HG03571 (cell line): ENCODE results near the gene PPP4R2.
"Not testable (repeated sequence)": the region's sequence is repeated elsewhere in the genome, so short reads cannot be mapped to it uniquely, and the experiment has no call there.

ENCODE experiments used
- ATAC-seq: cut with Tn5 transposase; IDR thresholded peaks from one replicate; pipeline ENCODE4 v1.9.1; 2021; ENCODE audit not compliant: unreplicated experiment

The PPP4R2 gene

GRCh38 chr3:72976281-72976741, 20.3 kb upstream of the PPP4R2 start:
- ATAC-seq: no peak

DNA sequence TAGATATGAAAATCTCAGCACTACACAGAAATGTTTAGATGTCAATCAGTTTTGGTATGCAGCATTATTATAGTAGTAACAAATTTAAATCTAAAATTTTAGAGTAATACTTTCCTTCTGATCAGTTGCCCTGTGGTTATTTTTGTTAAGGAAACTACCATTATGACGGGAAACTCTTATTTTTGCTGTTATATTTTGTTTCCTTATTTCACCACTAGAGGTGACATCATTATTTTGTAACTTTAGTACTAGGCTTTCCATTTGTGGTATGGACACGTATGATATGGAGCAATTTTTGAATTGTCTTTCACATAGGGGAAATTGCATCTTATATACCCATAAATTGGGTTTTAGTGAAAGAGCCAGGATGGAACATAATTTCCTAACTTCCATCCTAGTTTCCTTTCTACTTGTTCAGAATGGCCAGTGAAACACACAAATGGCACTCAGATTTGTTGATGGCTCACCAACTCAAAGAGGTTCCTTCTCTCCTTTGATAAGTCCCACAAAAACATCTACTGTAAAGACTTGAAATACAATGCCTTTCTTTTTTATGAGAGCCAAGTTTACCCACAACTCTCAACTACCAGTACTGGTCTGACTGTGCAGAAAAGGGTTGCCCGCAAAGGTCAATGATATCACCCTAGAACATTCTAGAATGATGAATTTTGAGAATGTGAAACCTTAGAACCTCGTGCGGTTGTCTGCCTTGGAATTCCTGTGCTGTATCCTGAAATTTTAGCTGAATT, 19.4 kb upstream of the PPP4R2 start:
- no peak for ATAC-seq

GRCh38 chr3:72982609-72983366, 13.8 kb upstream of the PPP4R2 start:
- ATAC-seq: no peak

DNA sequence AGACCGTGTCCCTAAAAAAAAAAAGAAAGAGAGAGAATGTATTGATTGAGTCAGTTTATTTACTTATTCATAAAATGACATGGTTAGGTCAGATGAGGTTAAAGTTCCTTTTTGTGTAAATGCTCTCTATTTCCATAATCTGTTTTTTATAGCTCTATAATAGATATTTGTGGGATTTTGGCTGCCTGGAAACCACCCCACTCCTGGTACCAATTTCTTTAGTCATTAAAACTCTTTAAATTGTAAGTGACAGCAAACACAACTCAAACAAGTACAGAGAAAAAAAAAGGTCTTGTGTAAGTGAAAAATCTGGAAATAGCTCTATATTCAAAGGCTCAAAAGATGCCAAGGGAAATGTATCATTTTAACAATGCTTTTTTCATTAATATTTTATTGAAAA, 11.0 kb upstream of the PPP4R2 start:
- no peak for ATAC-seq

- ATAC-seq: no peak
These were observed 5.8 kb upstream of the PPP4R2 start for GRCh38 chr3:72990701-72991395.

GRCh38 chr3:72991522-72991921, 5.1 kb upstream of the PPP4R2 start:
- no peak for ATAC-seq

DNA sequence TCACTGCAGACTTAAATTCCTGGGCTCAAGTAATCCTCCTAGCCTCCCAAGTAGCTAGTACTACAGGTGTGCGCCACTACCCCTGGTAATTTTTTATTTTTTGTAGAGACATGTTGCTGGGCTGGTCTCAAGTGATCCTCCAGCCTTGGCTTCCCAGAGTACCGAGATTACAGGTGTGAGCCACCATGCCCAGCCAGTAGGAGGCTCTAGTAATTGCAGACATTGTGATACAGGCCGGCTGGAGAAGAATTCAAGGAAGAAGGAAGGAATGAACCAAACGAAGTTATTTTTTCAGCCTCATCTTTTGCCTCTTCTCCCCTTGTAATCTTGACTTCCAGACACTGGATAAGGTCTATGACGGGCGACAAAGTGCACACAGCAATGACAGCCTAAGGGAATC, 3.2 kb upstream of the PPP4R2 start:
- no peak for ATAC-seq

GRCh38 chr3:72995337-72995736, 1.3 kb upstream of the PPP4R2 start:
- ATAC-seq: no peak

- no peak for ATAC-seq
These were observed 514 bp upstream of the PPP4R2 start for GRCh38 chr3:72996121-72996472.

- no peak for ATAC-seq
These were observed 880 bp downstream of the PPP4R2 start for GRCh38 chr3:72997421-72997961.

GRCh38 chr3:72998466-72998865, 1.9 kb downstream of the PPP4R2 start:
- ATAC-seq: no peak

GRCh38 chr3:72999951-73000350, 3.3 kb downstream of the PPP4R2 start:
- no peak for ATAC-seq

DNA sequence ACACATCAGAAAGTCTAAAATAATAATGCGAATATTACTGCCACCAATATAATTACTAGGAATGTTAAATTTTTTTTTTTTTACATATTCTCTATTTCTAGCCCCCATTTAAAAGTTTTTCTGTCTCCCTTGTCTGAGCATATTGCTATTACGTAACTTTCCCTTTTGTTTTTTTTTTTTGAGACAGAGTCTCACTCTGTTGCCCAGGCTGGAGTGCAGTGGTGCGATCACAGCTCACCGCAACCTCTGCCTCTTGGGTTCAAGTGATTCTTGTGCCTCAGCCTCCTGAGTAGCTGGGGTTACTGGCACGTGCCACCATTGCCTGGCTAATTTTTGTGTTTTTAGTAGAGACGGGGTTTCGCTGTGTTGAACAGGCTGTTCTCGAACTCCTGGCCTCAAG, 6.4 kb downstream of the PPP4R2 start:
- ATAC-seq: not testable (repeated sequence)

GRCh38 chr3:73004316-73004715, 7.7 kb downstream of the PPP4R2 start:
- ATAC-seq: no peak

DNA sequence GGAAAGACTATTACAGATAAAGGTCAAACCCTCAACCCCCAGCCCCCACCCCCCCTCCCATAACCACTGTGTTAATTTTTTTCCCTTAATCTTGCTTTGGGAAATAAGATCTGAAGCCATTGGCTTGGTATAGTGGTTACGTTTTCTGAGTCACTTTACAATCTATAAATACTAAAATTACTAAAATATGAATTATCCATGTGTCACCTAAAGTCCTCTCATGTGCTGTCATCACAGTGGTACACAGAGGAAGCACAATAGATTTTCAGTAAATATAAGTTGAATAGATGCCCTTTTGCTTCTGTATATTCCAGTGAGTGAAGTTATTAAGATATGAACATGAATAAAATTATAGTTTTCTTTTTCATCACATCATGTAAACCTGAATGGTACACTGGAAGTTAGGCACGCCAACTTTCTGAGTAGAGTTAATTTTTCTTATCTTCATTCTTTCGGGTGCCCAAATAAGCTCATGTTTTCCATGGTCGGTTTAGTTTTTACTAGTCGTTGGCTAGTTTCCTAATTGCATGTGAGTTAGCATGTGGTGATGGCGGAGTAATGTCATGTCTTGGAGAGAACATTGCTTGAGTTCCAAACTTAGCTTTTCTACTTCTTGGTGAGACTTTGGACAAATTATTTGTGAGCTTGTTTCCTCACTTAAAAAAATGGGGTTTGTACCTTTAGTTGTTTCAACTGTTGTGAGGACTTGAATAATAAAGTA, 11.5 kb downstream of the PPP4R2 start:
- ATAC-seq: no peak

DNA sequence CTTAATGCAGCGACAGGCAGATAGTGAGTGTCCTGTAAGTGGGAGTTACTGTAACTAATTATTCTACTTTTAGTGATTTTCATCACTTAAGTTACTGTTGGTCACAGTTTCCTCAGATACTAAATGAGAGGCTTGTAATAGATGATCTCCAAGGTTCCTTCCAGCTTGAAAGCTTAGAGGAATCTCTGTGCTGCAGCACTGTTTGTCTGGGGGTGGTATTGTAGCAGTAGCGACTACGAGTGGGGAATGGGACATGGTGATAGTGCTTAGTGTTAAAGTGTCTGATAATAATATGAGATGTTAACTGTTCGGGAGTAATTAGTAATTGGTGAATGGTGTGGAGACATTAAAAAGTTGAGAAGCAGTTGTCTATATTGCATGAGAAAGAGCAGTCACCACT, 12.4 kb downstream of the PPP4R2 start:
- ATAC-seq: no peak

GRCh38 chr3:73009750-73010149, 13.1 kb downstream of the PPP4R2 start:
- ATAC-seq: no peak

- no peak for ATAC-seq
These were observed 13.5 kb downstream of the PPP4R2 start for GRCh38 chr3:73010158-73010557.

- ATAC-seq: no peak
These were observed 21.7 kb downstream of the PPP4R2 start for GRCh38 chr3:73018298-73018697.

GRCh38 chr3:73018790-73019441, 22.3 kb downstream of the PPP4R2 start:
- no peak for ATAC-seq
